ENCODE measurements around the gene ZRANB1.

DNA sequence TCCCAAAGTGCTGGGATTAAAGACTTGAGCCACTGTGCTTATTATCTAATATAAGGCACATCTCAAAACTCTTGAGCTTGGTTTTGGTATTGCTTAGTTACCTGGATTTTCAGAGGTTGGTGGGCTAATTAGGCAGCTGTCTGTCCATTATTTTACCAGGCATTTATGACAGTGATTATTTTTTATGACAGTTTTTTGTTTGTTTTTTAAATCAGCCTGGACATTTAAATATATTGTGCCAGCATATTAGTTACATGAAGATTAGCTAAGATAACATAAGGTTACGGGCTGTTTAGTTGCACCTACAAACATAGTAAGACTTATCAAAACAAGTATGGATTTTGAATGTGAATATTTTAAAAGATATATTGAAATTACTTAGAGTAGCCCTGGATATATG lies 2.6 kb upstream of the ZRANB1 start:
- TF ChIP-seq POLR2A (IDR thresholded peaks at IDR 0.05; ENCODE audit: low read depth, low read length) (no peak), POLR2AphosphoS5 (IDR thresholded peaks at IDR 0.05; ENCODE audit: low read depth, low read length) (no peak), TAF1 (IDR thresholded peaks at IDR 0.05; ENCODE audit: borderline replicate concordance, low read depth, low read length) (no peak)

All from GM12892 (cell line).